ENCODE data around the gene MED27.

MED27 gene

DNA sequence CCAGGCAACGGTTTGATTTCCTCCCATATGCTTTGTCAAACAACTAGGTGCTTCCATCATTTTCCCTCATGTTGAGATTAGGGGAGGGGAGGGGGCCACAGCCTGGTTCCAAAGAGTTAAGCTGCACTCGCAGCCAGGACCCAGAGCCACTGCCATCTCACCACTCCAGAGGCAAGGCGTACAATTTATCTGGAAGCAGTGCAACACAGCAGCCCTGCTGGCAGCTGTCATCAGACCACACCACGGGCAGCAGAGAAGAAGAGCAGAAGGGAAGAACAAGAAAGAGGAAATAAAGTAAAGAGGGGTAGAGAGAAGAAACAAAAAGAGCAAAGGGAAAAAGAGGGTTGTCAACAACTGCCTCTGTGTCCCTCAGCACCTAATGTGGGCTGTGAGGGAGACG lies 38.9 kb downstream of the MED27 start:
- DNase-seq = peak; percentile 72

GRCh38 chr9:132040246-132040645 lies 39.4 kb downstream of the MED27 start:
- DNase-seq = peak; percentile 73

DNA sequence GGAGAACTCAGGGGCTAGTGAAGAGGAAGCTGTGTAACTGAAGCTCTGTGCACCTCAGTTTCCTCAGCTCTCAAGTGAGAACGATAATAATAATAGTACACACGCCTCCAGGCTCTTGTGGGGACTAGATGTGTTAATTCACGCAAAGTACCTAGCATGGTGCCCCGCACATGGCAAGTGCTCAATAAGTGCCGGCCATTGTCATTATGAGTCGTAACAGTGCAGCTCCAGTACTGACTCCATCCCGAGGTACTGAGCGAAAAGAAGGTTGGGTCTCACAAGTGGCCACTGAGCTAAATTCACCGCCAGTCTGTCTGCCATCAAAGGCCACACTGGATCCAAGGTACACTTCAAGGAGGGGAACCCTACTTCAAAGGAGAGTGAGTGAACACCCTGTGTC lies 40.4 kb downstream of the MED27 start:
- DNase-seq = no peak

- peak; percentile 89 for DNase-seq
Measured at GRCh38 chr9:132037458-132037857, 42.2 kb downstream of the MED27 start.

DNA sequence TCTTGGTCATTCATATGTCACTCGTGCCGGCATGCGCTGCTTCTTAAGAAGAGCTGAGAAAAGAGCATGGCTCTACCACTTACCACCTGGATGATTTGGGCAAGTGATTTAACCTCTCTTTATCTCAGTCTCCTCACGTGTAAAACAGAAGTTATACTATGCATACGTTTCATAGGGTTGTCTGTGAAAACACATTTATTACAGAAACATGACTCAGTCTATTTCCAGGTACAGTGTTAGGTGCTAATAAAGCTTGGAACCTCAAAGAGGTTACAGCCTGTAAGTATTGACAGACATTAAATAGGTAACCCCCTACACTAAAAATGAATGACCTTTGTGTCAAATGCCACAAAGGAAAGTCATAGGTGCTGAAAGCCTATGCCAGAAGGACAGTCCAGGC lies 43.1 kb downstream of the MED27 start:
- DNase-seq = no peak

DNA sequence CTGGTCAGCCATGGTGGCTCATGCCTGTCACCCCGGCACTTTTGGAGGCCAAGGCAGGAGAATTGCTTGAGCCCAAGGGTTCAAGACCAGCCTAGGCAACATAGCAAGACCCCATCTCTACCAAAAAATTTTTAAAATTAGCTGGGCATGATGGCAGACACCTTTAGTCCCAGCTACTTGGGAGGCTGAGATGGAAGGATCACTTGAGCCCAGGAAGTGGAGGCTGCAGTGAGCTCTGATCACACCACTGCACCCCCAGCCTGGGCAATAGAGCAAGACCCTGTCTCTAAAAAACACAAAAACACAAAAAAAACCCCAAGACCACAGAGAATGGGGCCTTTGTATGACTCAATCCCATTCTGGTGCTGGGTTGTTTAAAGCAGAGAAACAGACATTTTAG lies 44.0 kb downstream of the MED27 start:
- DNase-seq = no peak

DNA sequence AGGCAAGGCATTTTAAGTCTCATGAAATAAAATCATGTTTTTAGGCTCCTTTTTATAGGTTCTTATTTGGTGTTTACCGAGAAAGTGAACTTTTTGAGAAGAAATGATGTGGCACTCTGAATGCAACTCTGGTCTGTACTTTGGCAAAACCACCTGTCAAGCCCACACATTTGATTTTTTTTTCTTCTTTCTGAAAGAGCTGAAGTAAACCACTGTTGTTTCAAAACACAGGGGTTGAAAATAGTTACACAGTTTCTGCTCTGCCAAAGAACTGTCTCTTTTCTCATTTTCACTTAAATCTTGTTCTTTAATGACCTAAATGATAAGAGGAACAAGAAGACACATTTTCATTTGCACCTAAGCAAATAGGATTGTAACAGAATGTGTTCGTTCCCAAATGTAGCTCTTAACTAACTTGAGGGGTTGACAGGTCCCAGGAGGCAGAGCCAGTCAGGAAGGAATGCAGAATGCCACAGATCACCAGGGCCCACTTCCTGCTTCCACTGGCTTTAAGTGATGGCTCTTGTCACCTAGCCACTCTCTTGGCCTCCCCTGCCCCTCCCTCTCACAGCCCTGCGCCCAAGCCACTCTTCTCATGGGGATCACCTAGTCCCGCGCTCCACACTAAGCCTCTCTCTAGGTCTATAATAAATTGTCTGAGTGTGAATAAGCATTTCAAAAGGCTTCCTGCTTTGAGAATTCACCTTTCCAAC lies 47.3 kb downstream of the MED27 start:
- DNase-seq = no peak

- DNase-seq = no peak
Measured at GRCh38 chr9:132031467-132032237, 48.0 kb downstream of the MED27 start.

GRCh38 chr9:132030626-132031325 lies 48.9 kb downstream of the MED27 start:
- DNase-seq = no peak

DNA sequence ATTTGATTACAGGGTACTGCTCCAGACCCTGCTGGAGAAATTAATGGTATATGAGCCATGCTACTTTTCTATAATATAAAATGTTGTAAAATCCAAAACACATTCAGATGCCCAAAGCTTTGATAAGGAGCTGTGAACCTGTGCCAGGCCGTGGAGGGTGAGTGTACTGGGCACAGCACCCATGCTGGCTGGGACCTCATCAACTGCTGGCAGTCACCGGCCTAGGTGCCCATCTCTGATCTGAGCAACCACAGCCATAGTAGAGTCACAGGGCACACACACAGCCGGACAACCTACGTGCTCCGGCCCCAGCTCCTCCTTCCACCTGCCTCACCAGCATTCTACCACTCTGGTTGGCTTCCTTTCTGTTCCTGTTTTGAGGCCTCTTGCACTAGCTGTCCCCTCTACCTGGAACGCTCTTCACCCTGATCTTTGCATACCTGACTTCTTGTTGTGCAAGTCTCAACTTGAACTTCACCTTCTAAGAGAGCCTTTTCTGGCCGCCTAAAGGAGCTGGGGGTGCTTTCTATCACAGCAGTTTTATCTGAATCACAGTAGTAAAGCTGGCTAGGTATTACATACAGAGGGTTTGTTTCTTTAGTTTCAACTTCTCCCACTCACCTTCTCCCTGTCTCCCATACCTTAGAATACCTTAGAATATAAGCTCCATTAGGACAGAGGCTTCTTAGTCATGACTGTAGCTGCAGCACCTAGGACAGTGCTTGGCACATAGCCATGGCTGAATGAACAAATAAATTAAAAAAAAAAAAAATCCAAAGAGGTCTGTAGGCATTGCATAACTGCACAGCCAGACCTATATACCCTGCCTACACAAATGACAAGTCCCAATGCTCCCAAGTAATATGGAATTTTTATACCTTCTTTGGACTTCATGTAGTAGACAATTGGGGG lies 51.7 kb downstream of the MED27 start:
- DNase-seq = no peak

DNA sequence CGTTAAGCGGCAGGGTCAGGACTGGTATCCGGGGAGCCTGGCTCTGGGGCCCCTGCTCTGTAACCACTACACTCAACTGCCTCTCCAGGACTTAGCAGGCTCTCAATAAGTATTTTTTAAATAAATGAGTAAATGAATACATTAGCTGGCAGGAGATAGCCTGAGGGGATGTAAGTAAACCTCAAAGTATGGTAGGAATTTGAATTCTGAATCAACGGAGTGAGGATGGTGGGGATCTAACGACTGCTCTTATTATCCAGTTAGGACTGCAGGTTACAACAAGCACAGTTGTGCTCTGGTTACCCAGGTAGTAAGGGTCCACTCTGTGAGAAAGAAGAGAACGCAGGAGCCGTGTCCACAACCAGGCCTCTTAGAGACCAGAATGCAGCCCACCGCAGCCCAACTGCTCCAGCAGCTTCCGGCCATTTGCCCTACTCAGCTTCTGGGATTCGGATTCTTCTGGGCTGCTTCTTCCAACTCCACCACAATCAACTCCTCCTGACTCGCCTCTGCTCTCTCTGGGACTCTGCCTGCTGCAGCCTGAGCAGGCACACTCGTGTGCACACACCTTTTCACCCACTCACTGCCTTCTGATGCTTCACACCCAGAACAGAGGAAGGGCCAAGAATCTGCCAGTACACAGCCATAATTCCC lies 52.6 kb downstream of the MED27 start:
- no peak for DNase-seq

GRCh38 chr9:132025766-132026165 lies 53.9 kb downstream of the MED27 start:
- no peak for DNase-seq

GRCh38 chr9:132024589-132024988 lies 55.1 kb downstream of the MED27 start:
- DNase-seq = no peak

DNA sequence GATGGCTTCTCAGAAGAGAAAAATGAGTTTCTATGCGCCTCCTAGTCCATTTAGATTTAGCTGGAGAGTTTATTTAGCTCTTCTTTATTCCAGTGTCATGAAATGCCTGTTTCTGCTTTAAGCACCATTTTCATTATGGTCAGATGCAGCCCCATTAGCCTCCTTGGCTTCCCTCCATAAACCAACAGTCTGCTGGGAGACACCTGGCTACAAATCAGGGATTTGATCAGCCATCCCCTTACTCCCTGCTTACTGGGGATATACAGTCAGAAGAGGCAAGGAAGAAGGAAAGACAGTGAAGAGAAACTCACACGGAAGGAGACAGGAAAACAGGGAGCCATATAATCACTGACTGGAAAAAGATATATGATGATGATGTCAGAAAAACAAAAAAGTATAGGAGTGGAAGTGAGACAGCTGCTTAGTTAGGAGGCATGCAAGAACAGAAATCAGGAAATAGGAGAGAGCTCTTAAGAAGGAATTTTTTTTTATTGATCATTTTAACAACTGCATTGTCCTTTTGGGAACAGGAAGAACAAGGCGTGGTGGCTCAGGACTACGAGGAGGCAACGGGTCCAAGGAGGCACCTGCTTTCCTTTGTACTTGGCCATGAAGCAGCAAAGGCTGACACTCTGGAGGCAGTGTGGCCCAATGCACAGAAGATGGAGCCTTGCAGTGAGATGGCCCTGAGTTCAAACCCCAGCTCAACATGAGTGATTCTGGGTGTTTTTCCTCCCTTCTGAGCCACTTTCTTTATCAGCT lies 56.1 kb downstream of the MED27 start:
- no peak for DNase-seq

GRCh38 chr9:132020820-132021510 lies 58.7 kb downstream of the MED27 start:
- DNase-seq = no peak

GRCh38 chr9:132020272-132020671 lies 59.4 kb downstream of the MED27 start:
- DNase-seq = no peak

- no peak for DNase-seq
Measured at GRCh38 chr9:132019702-132020101, 60.0 kb downstream of the MED27 start.

GRCh38 chr9:132018957-132019405 lies 60.7 kb downstream of the MED27 start:
- no peak for DNase-seq

GRCh38 chr9:132016456-132016855 lies 63.2 kb downstream of the MED27 start:
- no peak for DNase-seq

DNA sequence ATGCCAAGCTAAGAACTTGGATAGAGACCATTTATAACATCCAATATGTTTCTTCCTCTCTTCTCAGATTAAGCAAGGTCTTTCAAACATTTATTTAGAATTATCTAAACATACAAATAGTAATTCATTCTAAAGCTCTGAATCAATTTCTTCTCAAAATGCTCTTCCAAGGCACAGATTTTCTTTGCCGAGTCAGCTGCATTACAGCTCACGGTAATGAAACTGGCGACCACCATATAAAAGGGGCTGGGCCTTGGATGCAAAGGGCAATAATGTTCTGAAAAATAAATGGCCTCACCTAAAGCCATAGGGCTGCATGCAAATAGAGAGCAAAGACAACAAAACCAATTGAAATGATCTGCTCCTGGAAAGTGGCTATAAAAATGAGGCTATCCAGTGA lies 63.8 kb downstream of the MED27 start:
- DNase-seq = no peak
